Activated CD4-positive, alpha-beta T cell treated with anti-CD3 and anti-CD28 coated beads, Interleukin-2, amount 50 U/mL, for 16 hours (primary cell): ENCODE measurements around the gene MUCL3.
"Not testable (repeated sequence)": the region's sequence is repeated elsewhere in the genome, so short reads cannot be mapped to it uniquely, and the experiment has no call there.

Experiments
- DNase-seq: peaks from one replicate; pipeline ENCODE4 v3.0.0-alpha.2; 2020

MUCL3 gene

DNA sequence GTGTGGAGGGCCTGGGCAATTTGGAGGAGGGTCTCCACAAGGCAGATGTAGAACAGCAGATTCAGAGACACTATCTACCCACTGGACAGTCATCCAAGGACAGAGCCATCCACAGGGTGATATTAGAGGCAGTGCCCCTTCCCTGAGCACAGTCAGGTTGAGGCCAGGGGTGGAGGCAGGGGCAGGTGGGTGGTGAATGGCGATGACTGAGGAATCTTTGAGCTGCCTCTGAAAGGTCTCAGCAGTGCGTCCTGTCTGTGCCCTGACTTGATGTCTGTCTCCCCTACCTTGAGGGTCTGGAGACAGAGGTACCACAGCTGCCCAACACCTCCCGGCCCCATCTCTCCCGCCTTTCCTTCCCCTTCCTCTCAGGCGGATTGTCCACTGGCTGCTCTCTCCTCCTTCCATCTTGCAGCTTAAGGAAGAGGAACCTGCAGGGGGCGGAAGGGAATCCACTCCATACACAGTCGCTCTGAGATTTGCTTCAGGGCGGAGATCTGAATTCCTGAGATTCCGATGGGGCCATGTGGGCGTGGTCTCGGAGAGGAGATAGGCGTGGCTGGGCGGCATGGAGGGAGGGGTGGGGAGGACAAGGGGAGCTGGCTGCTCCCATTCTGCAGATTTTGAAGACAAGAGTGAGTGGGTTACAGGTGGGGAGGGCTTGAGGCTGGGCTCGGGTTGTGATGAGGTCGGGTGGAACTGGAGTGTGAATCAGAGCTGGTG lies 1.7 kb downstream of the MUCL3 start:
- DNase-seq = no peak

GRCh38 chr6:30944051-30944450 lies 3.3 kb downstream of the MUCL3 start:
- no peak for DNase-seq

- no peak for DNase-seq
These were observed 4.5 kb downstream of the MUCL3 start for GRCh38 chr6:30945281-30945680.

- DNase-seq = no peak
These were observed 6.5 kb downstream of the MUCL3 start for GRCh38 chr6:30947231-30947630.

DNA sequence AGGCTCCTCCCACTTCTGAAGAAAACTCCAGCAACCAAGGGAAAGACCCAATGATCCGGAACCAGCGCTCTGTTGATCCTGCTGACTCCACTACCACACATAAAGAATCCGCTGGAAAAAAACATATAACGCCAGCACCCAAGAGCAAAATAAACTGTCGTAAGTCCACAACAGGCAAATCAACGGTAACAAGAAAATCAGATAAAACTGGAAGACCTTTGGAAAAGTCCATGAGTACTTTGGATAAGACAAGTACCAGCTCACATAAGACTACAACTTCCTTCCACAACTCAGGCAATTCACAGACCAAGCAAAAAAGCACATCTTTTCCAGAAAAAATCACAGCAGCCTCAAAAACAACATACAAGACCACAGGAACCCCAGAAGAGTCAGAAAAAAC lies 8.0 kb downstream of the MUCL3 start:
- DNase-seq = no peak

DNA sequence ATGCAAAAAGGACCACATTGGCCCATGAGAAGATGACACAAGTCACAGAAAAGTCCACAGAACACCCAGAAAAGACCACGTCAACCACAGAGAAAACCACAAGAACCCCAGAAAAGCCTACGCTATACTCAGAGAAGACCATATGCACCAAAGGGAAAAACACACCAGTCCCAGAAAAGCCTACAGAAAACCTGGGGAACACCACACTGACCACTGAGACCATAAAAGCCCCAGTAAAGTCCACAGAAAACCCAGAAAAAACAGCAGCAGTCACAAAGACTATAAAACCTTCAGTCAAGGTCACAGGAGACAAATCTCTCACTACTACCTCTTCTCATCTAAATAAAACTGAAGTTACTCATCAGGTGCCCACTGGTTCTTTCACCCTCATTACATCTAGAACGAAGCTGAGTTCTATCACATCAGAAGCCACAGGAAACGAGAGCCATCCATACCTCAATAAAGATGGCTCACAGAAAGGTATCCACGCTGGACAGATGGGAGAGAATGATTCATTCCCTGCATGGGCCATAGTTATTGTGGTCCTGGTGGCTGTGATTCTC lies 11.2 kb downstream of the MUCL3 start:
- no peak for DNase-seq

DNA sequence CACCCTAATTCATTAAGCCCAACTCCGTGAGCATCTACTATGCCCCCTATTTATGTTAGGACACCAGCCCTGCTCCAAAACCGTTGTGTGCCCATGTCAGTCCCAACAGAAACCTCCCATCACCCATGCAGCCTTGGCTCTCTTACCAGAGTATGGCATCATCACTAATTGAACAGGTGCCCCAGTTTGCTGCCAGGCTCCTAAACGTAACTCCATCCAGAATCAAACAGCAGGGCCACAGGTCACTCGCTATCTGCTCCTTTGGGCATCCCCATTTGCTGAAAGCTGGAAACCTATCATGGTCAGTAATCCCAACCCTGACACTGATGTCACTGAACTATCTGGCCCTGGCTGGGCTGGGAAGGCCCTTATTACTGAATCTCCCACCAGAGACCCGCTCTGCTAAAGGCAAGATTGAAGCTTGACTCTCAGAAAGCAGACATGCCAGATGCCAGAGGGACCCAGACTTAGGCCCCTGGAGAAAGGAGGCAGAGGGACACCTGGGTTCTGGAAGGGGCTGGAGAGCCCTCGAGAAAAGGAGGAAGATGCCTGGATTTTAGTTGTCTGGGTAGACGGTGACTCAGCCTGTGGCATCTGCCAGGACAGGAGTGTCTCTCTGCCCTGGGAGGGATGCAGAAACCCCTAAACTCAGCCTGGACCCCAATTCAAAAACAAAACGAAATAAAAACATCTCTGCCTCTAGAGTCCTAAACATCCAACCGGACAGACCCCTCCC lies 14.0 kb downstream of the MUCL3 start:
- DNase-seq = no peak

GRCh38 chr6:30955367-30956042 lies 14.7 kb downstream of the MUCL3 start:
- DNase-seq = peak; percentile 44

DNA sequence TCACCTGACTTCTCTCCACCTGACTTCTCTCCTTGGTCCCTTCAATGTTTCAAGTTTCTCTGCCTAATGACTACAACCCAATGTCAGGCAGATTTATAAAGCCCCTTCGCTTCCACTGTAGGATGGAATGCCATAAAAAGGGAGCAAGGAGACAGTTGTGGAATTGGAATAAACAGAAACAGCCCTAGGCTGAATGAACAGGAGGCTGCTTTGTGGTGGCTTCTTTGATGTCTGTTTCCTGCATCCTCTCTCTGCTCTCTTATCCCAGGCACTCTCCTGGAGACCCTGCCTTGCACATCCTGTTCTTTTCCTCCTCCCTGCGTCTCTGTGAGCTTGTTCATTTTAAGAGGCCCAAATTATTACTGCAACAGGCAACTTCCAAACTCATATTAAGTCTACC lies 16.9 kb downstream of the MUCL3 start:
- no peak for DNase-seq

GRCh38 chr6:30960907-30961673 lies 20.3 kb downstream of the MUCL3 start:
- DNase-seq = no peak

DNA sequence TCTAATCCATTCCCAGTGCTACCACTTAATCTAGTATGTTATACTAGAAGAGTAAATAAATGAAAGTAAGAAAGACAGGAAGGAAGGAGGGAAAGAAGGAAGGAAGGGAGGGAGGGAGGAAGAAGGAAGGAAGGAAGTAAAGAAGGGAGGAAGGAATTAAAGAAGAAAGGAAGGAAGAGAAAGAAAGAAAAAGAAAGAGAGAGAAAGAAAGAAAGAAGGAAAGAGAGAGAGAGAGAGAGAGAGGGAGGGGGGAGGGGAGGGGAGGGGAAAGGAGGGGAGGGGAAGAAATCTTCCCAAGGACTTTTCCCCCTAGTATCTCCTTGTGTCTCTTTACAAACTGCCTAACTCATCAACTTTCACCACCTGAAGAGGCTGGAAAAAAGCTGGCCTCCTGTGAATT lies 21.9 kb downstream of the MUCL3 start:
- no peak for DNase-seq

DNA sequence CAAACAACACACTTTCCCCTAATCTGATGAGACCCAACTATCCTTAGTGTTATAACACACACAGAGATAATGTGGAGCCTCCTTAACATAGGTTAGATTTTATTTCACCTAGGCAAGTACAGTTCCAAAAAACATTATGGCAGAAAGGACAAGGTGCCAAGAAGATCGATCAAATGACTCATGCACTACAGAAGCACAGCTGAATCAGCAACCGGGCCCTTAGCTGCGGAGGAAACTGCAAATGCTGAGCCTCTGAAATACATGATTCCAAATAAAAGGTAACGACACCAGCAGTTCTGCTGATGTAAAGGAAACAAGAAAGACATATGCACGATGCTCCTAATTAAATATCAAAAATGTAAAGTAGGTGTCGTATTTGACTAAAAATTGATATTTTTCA lies 22.9 kb downstream of the MUCL3 start:
- DNase-seq = peak; percentile 3

DNA sequence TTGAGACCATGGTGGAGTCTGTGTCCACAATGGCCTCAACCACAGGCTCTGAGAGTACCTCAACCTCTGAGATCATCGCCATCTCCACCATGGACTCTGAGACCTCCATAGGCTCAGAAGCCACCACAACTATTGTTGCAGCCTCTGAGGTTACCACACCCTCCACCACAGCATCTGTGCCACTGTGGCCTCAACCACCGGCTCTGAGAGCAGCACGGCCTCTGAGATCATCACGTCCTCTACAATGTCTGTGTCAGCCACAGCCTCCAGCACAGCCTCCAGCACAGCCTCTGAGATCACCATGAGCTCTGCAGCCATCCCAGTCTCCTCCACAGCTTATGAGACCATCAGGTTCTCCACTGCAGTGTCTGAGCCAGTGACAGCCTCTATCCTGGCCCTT lies 23.3 kb downstream of the MUCL3 start:
- DNase-seq = peak; percentile 20

GRCh38 chr6:30965140-30965601 lies 24.4 kb downstream of the MUCL3 start:
- DNase-seq = peak; percentile 10

DNA sequence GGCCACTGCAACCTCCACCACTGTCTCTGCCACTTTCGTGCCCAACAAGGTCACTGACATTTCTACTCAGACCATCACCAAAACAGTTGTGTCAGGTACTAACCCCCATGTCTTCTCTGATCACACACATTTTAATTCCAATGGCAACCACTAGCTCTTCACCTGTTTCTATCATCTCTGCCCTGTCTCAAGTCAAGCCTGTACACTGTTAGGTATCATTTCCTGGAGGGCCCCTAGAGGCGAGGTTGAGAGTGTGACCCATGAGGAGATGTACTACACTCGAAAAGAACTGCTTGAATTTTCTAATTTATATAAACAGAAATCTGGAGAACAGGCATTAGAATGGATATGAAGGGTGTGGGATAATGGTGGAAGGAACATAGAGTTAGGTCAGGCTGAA lies 25.4 kb downstream of the MUCL3 start:
- DNase-seq = no peak

DNA sequence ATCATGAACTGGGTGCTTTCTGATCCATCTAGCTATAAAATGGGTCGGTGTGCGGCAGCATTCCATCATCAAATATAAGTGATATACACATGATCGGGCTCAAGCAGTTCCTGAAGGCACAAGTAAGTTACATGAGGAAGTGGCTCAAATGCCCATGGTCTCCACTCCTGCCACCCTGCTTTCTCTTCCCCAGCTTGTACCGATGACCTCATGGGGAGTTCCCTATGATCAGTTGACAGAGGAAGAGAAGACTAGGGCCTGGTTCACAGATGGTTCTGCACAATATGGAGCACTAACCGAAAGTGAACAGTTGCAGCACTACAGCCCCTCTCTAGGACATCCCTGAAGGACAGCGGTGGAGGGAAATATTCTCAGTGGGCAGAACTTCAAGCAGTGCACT lies 28.4 kb downstream of the MUCL3 start:
- DNase-seq = not testable (repeated sequence)

DNA sequence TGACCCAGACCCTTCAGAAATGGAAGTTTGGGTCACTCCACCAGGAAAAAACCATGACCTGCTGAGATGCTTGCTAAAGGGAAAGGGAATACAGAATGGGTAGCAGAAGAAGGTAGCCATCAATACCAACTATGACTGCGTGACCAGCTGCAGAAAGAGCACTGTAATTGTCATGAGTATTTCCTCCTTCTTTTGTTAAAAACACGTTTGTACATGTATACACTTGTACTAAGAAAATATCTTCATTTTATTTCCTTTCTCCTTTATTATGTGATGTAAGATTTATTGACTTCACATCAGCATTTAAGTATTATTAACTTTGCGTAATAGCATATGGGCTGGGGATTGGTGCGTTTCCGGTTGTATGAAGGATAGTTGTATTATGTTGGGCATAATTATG lies 30.2 kb downstream of the MUCL3 start:
- DNase-seq = no peak

DNA sequence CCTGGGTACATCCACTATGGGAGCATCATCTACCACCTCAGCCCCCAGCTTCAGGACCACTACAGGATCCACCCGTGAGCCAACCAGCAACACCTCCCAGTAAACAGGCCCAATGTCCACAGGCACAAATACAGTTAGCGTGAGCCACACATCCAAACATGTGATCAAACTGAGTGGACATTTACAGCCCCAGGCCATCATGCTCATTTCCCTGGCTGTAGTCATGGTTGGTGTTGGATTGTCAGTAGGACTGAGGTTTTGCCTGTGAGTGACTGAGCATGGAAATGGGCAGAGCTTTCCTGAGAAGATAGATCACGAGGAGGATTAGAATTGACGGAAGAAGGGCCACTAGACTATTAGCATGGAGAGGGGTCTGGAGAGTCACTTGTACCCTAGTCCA lies 32.0 kb downstream of the MUCL3 start:
- DNase-seq = no peak

- no peak for DNase-seq
These were observed 33.9 kb downstream of the MUCL3 start for GRCh38 chr6:30974490-30975252.

- no peak for DNase-seq
These were observed 38.4 kb downstream of the MUCL3 start for GRCh38 chr6:30979141-30979540.

DNA sequence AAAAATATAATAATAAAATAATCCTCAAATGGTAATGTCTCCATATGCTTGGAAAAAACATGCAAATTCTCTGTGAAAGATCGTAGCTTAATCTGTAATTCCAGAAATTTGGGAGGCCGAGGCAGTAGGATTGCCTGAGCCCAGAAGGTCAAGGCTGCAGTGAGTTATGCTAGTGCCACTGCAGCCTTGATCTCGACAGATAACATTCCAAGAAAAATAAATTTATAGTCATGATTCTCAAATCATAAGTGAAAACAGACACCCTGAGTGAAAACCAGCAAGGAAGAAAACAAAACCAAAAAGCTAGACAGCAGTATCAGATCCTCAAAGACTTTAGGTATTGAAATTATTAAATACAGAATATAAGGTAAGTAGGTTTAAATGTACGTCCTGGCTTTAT lies 38.9 kb downstream of the MUCL3 start:
- no peak for DNase-seq
